ENCODE data around the gene FIS1. TPM values are rescaled to one million over a fixed set of nuclear protein-coding genes. Genes with fewer than 3 reads are reported as not detected.

The FIS1 gene
- polyA plus RNA-seq, 1 of the 3 experiments (the other 2 are of a cell fraction): 1,313 TPM

GRCh38 chr7:101245147-101245668, 327 bp upstream of the FIS1 start (continued):
- no peak for TF ChIP-seq IRF3 (IDR thresholded peaks at IDR 0.05; ENCODE audit: low read depth, low read length)
- TF ChIP-seq TAF1 (IDR thresholded peaks at IDR 0.05; ENCODE audit: borderline replicate concordance, low read depth, low read length): no peak
- TF ChIP-seq SIN3A (IDR thresholded peaks at IDR 0.05; ENCODE audit: borderline replicate concordance, low read depth, low read length): no peak
- peak; percentile 3; the same call in 1 of the 2 replicates for TF ChIP-seq MAX (IDR thresholded peaks at IDR 0.05; ENCODE audit: low read depth)
- no peak for TF ChIP-seq FOXM1 (IDR thresholded peaks at IDR 0.05; ENCODE audit: low read depth)
- TF ChIP-seq POLR2AphosphoS5 (IDR thresholded peaks at IDR 0.05; ENCODE audit: low read depth, low read length): peak; percentile 35
- TF ChIP-seq SMC3 (IDR thresholded peaks at IDR 0.05; ENCODE audit: low read depth, low read length): no peak
- no peak for TF ChIP-seq RXRA (IDR thresholded peaks at IDR 0.05; ENCODE audit: borderline replicate concordance, low read depth)
- TF ChIP-seq EP300 (IDR thresholded peaks at IDR 0.05; ENCODE audit: borderline replicate concordance in 1 of 2, low read depth in 1 of 2, low read length in 1 of 2): no peak
- no peak for TF ChIP-seq TCF12 (IDR thresholded peaks at IDR 0.05)
- TF ChIP-seq NFIC (IDR thresholded peaks at IDR 0.05; ENCODE audit: borderline replicate concordance): no peak
- no peak for TF ChIP-seq ELF1 (IDR thresholded peaks at IDR 0.05)

GRCh38 chr7:101243646-101244374, 1.1 kb downstream of the FIS1 start:
- Histone ChIP-seq H2AFZ (ENCODE audit: low read depth) (no peak overlapping the region), H3K27ac (ENCODE audit: low read depth in 2 of 2, low read length in 1 of 2) (peak overlapping the region; percentile 80 to 93; a peak in 3 of 4 replicates), H3K27me3 (ENCODE audit: insufficient read depth) (no peaks in the 10 kb centered on the region), H3K4me1 (ENCODE audit: control insufficient read depth in 1 of 2, insufficient read depth in 2 of 2, low read depth in 1 of 2, low read length in 1 of 2) (peaks cover 7 to 14% of the 10 kb centered on the region in 2 experiments; a peak in 1 of 4 replicates), H3F3A (replicated peaks; ENCODE audit: insufficient read depth) (peaks cover 8% of the 10 kb centered on the region), H3K9me3 (no peaks in the 10 kb centered on the region), H3K9ac (peak overlapping the region; percentile 68; the same call in 1 of the 2 replicates), H4K20me1 (ENCODE audit: insufficient read depth) (peaks cover 16% of the 10 kb centered on the region; the same call in 1 of the 2 replicates), H3K4me3 (ENCODE audit: low read depth in 2 of 2, low read length in 1 of 2) (peak overlapping the region; percentile 77 to 89), H3K9me2 (no peaks in the 10 kb centered on the region), H3K4me2 (peak overlapping the region; percentile 98), H3K36me3 (replicated peaks in 1 of 2; ENCODE audit: control insufficient read depth in 1 of 2, insufficient read depth in 2 of 2, low read length in 1 of 2) (peaks cover 21 to 42% of the 10 kb centered on the region in 2 experiments), H3K79me2 (ENCODE audit: insufficient read depth) (peaks cover 75% of the 10 kb centered on the region)
- TF ChIP-seq RAD21 (IDR thresholded peaks at IDR 0.05; ENCODE audit: low read length) (peak; percentile 58; the same call in 1 of the 2 replicates), CHD2 (IDR thresholded peaks at IDR 0.05; ENCODE audit: low read length, partially characterized antibody) (no peak), GATA2 (CRISPR knock-in tag; IDR thresholded peaks at IDR 0.05) (no peak), REST (IDR thresholded peaks at IDR 0.05; ENCODE audit: low read depth, low read length) (no peak), NFIC (IDR thresholded peaks at IDR 0.05; ENCODE audit: borderline replicate concordance) (no peak), RCOR1 (IDR thresholded peaks at IDR 0.05; ENCODE audit: low read length) (no peak), TAF1 (IDR thresholded peaks at IDR 0.05; ENCODE audit: borderline replicate concordance, low read depth, low read length) (0 out of 2 replicates have a peak, but pooled peaks have one; percentile 41)
- ChIA-PET CTCF (interaction anchor here (0.6 to 6.0 kb wide), 55 partner anchors 9 to 391 kb away, joined by 3 to 66 read pairs (median 4); partner anchors contain the start of genes IFT22, NAT16, PLOD3 and SLC12A9), POLR2A (interaction anchor here (1.2 to 2.2 kb wide), 7 partner anchors 9 to 100 kb away, joined by 4 to 38 read pairs (median 7); partner anchors contain the start of genes PLOD3, VGF and ZNHIT1)
- 8% methylated on average over 23 of the region's 28 CpGs for WGBS (ENCODE audit: low lambda C conversion rate)
- peak; percentile 59 for DNase-seq

Measured in SK-N-SH (cell line).